Chondrocyte (in vitro differentiated cells): ENCODE results near the gene PNMA8C. TPM values are rescaled to one million over a fixed set of nuclear protein-coding genes. Genes with fewer than 3 reads are reported as not detected.
A peak's percentile ranks its signal among the peaks of the same experiment; 100 is the strongest.

Experiments used
- DNase-seq: peaks from one replicate; pipeline ENCODE4 v3.0.0; 2021; ENCODE audit warnings: mixed read lengths, low spot score
- H3K27ac Mint-ChIP-seq: one replicate; pipeline ENCODE4 v1.8.0; 2021; ENCODE audit warnings: mild to moderate bottlenecking, moderate library complexity, mixed read lengths; ENCODE audit not compliant: unreplicated experiment
- H3K27me3 Mint-ChIP-seq: 2 replicates; pipeline ENCODE4 v1.8.0; 2021; ENCODE audit warnings: low read depth, mixed read lengths
- H3K36me3 Mint-ChIP-seq: 2 replicates; pipeline ENCODE4 v1.8.0; 2021; ENCODE audit warnings: low read depth, mixed read lengths
- H3K4me1 Mint-ChIP-seq: 2 replicates; pipeline ENCODE4 v1.8.0; 2021; ENCODE audit warnings: low read depth, mild to moderate bottlenecking, mixed read lengths
- H3K4me3 Mint-ChIP-seq: one replicate; pipeline ENCODE4 v1.8.0; 2021; ENCODE audit warnings: mild to moderate bottlenecking, moderate library complexity, mixed read lengths; ENCODE audit not compliant: unreplicated experiment
- H3K9me3 Mint-ChIP-seq: 2 replicates; pipeline ENCODE4 v1.8.0; 2021; ENCODE audit warnings: low read depth, mixed read lengths
- total RNA-seq: library from RNA; stranded (reverse); gene quantifications from 3 replicates; pipeline ENCODE4 v1.2.1, GENCODE V29; 2021
- TF ChIP-seq, protein P1 (sequence below): fragments of 200-600 bp; sonication (generic); IDR thresholded peaks from 2 replicates; pipeline ENCODE4 v1.5.0; 2021; ENCODE audit warnings: antibody characterized with exemption, mild to moderate bottlenecking, moderate library complexity

PNMA8C gene
- total RNA-seq, 1 donor from 2014 or later, result 0.20 TPM

DNA sequence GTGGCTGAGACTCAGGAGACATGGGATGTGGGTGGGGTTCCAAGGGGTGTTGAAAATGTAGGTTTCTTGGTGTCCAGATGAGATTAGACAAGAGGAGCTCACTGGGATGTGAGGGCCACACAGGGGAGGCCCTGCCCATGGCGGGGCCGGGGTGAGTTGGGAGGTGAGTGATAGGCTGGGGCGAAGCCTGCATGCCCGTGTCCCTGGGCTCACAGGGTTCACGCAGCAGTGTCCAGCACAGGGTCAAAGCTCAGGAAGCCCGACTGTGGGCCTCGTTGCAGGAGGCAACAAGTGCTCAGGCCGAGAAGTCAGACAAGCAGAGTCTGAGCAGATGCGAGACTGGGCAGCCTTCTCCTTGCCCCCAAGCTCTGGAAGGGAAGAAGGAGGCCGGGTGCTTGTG, 42.6 kb downstream of the PNMA8C start:
- H3K27me3 Mint-ChIP-seq, result no peaks in the 10 kb centered on the region
- TF ChIP-seq, protein P1, sequence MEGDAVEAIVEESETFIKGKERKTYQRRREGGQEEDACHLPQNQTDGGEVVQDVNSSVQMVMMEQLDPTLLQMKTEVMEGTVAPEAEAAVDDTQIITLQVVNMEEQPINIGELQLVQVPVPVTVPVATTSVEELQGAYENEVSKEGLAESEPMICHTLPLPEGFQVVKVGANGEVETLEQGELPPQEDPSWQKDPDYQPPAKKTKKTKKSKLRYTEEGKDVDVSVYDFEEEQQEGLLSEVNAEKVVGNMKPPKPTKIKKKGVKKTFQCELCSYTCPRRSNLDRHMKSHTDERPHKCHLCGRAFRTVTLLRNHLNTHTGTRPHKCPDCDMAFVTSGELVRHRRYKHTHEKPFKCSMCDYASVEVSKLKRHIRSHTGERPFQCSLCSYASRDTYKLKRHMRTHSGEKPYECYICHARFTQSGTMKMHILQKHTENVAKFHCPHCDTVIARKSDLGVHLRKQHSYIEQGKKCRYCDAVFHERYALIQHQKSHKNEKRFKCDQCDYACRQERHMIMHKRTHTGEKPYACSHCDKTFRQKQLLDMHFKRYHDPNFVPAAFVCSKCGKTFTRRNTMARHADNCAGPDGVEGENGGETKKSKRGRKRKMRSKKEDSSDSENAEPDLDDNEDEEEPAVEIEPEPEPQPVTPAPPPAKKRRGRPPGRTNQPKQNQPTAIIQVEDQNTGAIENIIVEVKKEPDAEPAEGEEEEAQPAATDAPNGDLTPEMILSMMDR, result no peak
- H3K27ac Mint-ChIP-seq, result no peak overlapping the region
- H3K4me1 Mint-ChIP-seq, result peaks cover 10% of the 10 kb centered on the region
- peaks cover 5% of the 10 kb centered on the region for H3K9me3 Mint-ChIP-seq
- DNase-seq, result peak; percentile 50
- H3K4me3 Mint-ChIP-seq, result no peak overlapping the region
- peaks cover 53% of the 10 kb centered on the region for H3K36me3 Mint-ChIP-seq

DNA sequence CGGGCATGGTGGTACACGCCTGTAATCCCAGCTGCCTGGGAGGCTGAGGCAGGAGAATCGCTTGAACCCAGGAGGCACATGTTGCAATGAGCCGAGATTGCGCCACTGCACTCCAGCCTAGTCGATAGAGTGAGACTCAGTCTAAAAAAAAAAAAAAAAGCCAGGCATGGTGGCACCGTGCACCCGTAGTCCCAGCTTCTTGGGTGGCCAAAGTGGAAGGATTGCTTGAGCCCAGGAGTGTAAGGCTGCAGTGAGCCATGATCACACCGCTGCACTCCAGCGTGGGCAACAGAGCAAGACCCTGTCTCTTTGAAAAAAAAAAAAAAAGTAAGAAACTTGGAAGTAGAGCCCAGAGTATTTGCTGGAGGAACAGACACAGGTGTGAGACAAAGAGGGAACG, 43.1 kb downstream of the PNMA8C start:
- Mint-ChIP-seq H3K9me3 (peaks cover 5% of the 10 kb centered on the region), H3K27me3 (no peaks in the 10 kb centered on the region), H3K4me1 (peaks cover 12% of the 10 kb centered on the region), H3K4me3 (no peak overlapping the region), H3K36me3 (peaks cover 57% of the 10 kb centered on the region), H3K27ac (peak overlapping the region; percentile 22)
- peak; percentile 30 for DNase-seq
- TF ChIP-seq, protein P1, result no peak

- Mint-ChIP-seq H3K4me1 (peaks cover 22% of the 10 kb centered on the region), H3K27me3 (no peaks in the 10 kb centered on the region), H3K4me3 (no peak overlapping the region), H3K9me3 (peaks cover under 1% of the 10 kb centered on the region), H3K36me3 (peaks cover 58% of the 10 kb centered on the region), H3K27ac (no peak overlapping the region)
- DNase-seq, result peak; percentile 51
- TF ChIP-seq, protein P1, result no peak
These were observed 44.3 kb downstream of the PNMA8C start for GRCh38 chr19:46384396-46384795.

GRCh38 chr19:46383846-46384245, 44.9 kb downstream of the PNMA8C start:
- DNase-seq, result peak; percentile 68
- no peaks in the 10 kb centered on the region for H3K27me3 Mint-ChIP-seq
- TF ChIP-seq, protein P1, result no peak
- peaks cover 27% of the 10 kb centered on the region for H3K4me1 Mint-ChIP-seq
- no peak overlapping the region for H3K4me3 Mint-ChIP-seq
- H3K27ac Mint-ChIP-seq, result no peak overlapping the region
- no peaks in the 10 kb centered on the region for H3K9me3 Mint-ChIP-seq
- H3K36me3 Mint-ChIP-seq, result peaks cover 54% of the 10 kb centered on the region

DNA sequence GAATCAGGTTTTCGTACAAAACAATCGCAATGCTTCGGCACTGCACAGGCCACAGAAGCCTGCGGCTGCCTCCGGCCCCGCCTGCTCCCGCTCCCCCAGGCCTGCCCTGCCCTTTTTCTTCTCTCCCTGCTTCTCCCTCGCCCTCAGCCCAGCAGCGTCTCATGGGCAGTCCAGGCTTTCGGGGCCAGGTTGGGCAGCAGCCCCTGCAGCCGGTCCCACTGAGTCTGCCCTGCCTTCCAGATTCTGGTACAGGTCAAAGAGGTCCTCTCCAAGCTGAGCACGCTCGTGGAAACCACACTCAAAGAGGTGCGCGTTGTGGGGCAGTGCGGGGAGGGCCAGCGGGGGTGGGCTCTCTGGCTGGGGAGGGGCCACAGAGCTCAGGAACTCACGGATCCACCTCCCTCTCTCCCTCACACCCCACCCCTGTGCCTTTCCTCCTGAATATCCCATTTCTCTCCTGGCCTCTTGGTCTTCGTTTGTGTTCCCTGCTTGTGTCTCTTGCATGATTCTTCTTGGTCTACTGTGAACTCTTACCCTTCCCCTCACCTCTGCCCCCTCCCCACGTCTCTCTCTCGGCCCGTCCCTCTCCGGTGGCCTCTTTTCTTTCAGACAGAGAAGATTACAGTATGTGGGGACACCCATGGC, 45.4 kb downstream of the PNMA8C start:
- TF ChIP-seq, protein P1, result no peak
- H3K36me3 Mint-ChIP-seq, result peaks cover 48% of the 10 kb centered on the region
- no peaks in the 10 kb centered on the region for H3K27me3 Mint-ChIP-seq
- peaks cover 33% of the 10 kb centered on the region for H3K4me1 Mint-ChIP-seq
- H3K9me3 Mint-ChIP-seq, result no peaks in the 10 kb centered on the region
- no peak overlapping the region for H3K4me3 Mint-ChIP-seq
- no peak overlapping the region for H3K27ac Mint-ChIP-seq
- DNase-seq, result peak; percentile 41
